GM21390 (cell line): ENCODE data around the gene CLDN22.

Source experiments
- ATAC-seq: cut with Tn5 transposase; IDR thresholded peaks from one replicate; pipeline ENCODE4 v1.9.1; 2021; ENCODE audit not compliant: unreplicated experiment

The CLDN22 gene

DNA sequence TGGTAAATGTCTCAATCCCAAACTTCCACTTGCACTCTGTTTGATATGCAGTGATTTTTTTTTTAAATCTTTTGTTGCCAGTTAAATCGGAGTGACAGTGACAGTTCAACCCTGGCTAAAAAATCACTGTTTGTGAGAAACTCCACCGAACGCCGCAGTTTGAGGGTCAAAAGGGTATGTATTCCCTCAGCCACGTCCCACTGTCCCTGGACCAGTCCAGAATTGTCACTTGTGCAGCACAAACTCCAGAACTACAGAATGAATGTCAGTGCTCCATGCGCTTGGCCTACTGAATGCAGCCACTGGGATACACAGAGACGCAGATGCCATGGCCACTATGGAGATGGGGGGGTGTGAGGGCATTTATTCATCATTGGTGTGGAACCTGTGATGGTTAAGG is 34.2 kb downstream of the CLDN22 start:
- no peak for ATAC-seq

DNA sequence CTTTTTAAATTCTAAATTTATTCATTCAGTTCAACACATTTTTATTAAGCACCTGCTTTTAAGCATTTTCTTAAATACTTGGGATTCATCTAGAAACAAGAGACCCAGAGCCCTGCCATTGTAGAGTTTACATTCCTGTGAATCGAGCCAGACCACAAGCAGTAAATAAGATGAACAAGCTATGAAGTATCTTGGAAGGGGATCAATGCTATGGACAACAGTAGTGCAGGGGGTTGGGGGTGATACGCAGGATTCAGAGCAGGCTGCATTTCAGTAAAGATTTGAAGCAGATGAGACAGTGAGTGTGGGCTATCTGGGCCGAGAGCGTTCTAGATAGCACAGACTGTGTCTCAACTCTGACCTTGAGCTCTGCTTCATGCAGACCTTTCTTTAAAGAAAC is 35.1 kb downstream of the CLDN22 start:
- no peak for ATAC-seq

GRCh38 chr4:183284258-183284785 is 35.8 kb downstream of the CLDN22 start:
- ATAC-seq, result no peak

- no peak for ATAC-seq
Measured at GRCh38 chr4:183276106-183276505, 44.0 kb downstream of the CLDN22 start.

DNA sequence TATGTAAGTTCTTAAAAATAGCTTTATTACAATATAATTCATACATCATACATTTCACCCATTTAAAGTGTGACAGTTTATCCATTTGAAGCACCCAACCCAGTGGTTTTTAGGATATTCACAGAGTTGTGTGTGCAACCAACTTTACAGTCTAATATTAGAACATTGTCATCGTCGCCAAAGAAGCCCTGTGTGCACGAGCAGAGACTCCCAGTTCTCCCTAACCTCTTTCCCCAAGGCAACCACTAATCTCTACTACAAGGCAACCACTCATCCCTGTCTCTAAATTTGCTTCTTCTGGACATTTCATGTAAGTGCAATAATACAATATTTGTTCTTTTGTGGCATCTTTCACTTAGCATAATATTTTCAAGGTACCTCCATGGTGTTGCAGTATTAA is 47.7 kb downstream of the CLDN22 start:
- no peak for ATAC-seq

DNA sequence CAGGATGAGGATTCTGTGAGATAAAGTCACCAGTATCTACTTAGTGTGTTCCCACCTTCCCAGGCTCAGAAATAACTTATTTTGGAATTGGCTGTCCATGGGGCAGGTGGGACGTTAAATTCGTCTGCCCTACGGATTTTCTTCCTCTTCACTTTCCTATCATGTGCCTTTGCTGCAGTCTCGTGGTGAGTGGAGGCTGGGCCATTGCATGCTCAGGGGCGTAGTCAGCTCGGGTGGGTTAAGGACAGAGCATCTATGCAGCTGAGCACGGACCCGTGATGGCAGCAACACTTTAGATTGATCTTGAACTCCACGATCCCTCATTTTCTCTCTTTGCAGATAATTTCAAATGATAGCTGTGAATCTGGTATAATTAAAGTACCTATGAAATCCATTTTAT is 51.5 kb downstream of the CLDN22 start:
- no peak for ATAC-seq
